AG04450 (cell line): ENCODE data around the gene ENOX1. TPM values are rescaled to one million over a fixed set of nuclear protein-coding genes. Genes with fewer than 3 reads are reported as not detected.

ENCODE experiments used
- CTCF ChIA-PET: fragments of 300-600, 350-600 bp; formaldehyde crosslinking; extraction: SDS; loops from one replicate; lab custom pipeline; 2022; ENCODE audit warnings: antibody characterized with exemption, inconsistent platforms; lab: Charles Lee
- POLR2A ChIA-PET: fragments of 350-600 bp; formaldehyde crosslinking; extraction: SDS; loops from one replicate; lab custom pipeline; 2021; ENCODE audit warnings: antibody characterized with exemption, inconsistent platforms; lab: Yijun Ruan, JAX
- DNase-seq: peaks from one replicate; pipeline ENCODE4 v3.0.0-alpha.2; 2011; ENCODE audit warnings: low read depth, low spot score
- H3K27ac ChIP-seq: one replicate; pipeline ENCODE4 v1.5.1; 2012; ENCODE audit warnings: low read depth, low read length, control low read depth
- H3K27me3 ChIP-seq: one replicate; pipeline ENCODE4 v1.6.0; 2012; ENCODE audit warnings: low read length; ENCODE audit not compliant: control insufficient read depth, insufficient read depth
- H3K4me3 ChIP-seq: 2 replicates; pipeline ENCODE4 v1.5.1; 2011; ENCODE audit warnings: mild to moderate bottlenecking, low read depth, low read length, control low read depth
- H3K9me3 ChIP-seq: 2 replicates; pipeline ENCODE4 v1.5.1; 2012; ENCODE audit warnings: low read length; ENCODE audit not compliant: control insufficient read depth, insufficient read depth
- polyA plus RNA-seq: library from polyadenylated mRNA; depleted of rRNA; stranded (reverse); fragments of >200 nt; gene quantifications from 2 replicates; pipeline ENCODE4 v1.2.3, GENCODE V29; 2011
- TF ChIP-seq, protein P1 (sequence below): IDR thresholded peaks from 2 replicates; pipeline ENCODE4 v1.5.1; 2011; ENCODE audit warnings: low read depth, low read length, control low read depth, inconsistent platforms

ENOX1 gene
- polyA plus RNA-seq, 1 experiment = 3.9 TPM

DNA sequence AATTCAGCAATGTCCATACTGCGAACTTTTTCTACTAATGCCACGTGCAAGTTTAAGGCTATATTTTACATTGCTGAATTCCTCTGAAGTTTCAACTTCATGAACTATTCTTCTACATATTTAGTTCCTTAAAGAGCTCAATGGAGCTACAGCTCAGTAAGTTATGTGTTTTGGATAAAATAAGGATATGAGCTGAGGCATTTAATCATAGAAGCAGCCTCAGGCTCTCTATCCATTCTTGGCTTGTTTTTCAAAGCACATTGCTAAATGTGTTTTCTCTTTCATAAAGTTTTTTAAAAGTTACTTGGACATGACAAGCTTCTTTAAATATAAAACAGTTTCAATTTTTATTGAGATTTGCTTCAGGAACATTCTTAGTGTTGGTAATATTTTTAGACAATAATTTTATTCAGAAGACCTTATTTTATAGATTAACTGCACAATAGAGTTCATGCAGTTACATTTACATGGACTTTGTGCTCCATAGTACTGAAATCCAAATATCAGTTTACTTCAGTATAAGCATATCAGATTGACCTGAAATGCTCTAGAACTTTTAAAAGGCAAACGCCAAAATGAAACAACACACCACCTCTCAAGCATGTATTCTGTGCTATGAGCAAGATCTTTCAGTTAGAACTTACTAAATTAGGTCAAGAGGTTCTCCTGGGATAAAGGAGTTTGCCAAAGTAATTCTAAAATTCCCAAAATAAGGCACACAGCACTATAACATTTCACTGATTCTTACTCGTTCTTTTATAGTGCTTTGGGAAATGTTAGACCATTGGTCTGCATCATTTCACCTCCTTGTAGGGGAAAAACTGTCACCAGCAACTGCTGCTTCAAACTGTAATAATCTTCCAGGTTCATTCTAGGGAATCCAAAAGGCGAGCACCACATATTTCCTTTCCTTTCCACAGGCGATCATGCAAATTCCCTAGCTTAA is 275.5 kb downstream of the ENOX1 start:
- CTCF ChIA-PET = no interaction called here
- TF ChIP-seq, protein P1, sequence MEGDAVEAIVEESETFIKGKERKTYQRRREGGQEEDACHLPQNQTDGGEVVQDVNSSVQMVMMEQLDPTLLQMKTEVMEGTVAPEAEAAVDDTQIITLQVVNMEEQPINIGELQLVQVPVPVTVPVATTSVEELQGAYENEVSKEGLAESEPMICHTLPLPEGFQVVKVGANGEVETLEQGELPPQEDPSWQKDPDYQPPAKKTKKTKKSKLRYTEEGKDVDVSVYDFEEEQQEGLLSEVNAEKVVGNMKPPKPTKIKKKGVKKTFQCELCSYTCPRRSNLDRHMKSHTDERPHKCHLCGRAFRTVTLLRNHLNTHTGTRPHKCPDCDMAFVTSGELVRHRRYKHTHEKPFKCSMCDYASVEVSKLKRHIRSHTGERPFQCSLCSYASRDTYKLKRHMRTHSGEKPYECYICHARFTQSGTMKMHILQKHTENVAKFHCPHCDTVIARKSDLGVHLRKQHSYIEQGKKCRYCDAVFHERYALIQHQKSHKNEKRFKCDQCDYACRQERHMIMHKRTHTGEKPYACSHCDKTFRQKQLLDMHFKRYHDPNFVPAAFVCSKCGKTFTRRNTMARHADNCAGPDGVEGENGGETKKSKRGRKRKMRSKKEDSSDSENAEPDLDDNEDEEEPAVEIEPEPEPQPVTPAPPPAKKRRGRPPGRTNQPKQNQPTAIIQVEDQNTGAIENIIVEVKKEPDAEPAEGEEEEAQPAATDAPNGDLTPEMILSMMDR = no peak
- H3K4me3 ChIP-seq = no peak overlapping the region
- no peaks in the 10 kb centered on the region for H3K27me3 ChIP-seq
- no peaks in the 10 kb centered on the region for H3K9me3 ChIP-seq
- no peak for DNase-seq
- POLR2A ChIA-PET = no interaction called here
- no peak overlapping the region for H3K27ac ChIP-seq

DNA sequence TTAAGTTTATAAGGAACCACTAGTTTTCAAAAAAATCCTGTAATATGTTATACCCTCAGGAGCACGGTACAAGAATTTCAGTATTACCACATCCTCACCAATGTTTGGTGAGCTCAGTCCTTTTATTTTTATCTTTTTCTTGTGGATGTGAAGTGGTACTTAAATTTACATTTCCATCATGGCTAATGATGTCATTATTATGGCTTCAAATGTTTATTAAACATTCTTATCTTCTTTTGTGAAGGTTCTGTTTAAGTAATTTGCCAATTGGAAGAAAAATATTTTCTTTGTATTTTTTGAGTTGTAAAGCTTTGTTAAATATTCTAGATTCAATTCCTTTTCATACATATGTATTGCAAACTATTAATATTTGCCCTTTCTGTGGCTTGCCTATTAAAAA is 291.0 kb downstream of the ENOX1 start:
- ChIA-PET CTCF (no interaction called here), POLR2A (no interaction called here)
- DNase-seq = no peak
- Histone ChIP-seq H3K4me3 (no peak overlapping the region), H3K9me3 (no peaks in the 10 kb centered on the region), H3K27ac (no peak overlapping the region), H3K27me3 (no peaks in the 10 kb centered on the region)
- TF ChIP-seq, protein P1 = no peak

DNA sequence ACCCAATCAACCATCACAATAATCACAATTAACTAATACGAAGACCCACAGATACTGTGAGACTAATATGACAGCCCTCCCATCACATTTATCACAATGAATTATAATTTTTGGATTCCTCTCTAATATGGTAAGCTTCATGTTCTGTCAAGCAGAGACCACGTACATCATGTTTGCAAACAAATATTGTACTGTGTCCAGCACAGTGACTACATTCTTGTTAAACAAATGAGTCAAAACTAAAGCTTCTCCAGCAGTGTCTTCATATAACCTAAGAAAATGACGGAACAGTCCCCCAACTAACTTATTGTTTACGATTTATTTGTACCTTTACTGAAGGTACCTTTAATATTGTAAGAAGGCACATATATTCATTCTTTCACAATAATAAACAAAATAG is 292.6 kb downstream of the ENOX1 start:
- Histone ChIP-seq H3K27me3 (no peaks in the 10 kb centered on the region), H3K9me3 (no peaks in the 10 kb centered on the region), H3K27ac (no peak overlapping the region), H3K4me3 (no peak overlapping the region)
- TF ChIP-seq, protein P1 = no peak
- CTCF ChIA-PET = no interaction called here
- POLR2A ChIA-PET = no interaction called here
- no peak for DNase-seq

DNA sequence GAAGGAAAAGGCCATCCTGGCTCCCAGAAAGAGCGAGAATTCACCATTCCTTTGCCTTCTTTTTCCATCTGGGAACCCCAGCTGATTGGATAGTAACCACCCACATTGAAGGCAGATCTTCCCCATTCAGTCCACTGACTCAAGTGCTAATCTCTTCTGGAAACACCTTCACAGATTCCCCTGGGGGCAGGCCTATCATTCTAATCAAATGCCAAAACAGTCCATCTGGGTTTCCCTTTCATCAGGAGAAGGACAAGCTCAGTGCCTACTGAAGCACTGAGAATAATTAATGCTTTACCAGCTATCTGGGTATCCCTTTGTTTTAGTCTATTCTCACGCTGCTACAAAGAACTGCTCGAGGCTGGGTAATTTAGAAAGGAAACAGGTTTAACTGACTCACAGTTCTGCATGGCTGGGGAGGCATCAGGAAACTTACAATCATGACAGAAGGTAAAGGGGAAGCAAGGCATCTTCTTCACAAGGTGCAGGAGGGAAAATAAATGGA is 293.2 kb downstream of the ENOX1 start:
- H3K27me3 ChIP-seq = no peaks in the 10 kb centered on the region
- no peak for DNase-seq
- no peak overlapping the region for H3K27ac ChIP-seq
- no peak overlapping the region for H3K4me3 ChIP-seq
- H3K9me3 ChIP-seq = no peaks in the 10 kb centered on the region
- TF ChIP-seq, protein P1 = no peak
- ChIA-PET POLR2A (no interaction called here), CTCF (no interaction called here)

DNA sequence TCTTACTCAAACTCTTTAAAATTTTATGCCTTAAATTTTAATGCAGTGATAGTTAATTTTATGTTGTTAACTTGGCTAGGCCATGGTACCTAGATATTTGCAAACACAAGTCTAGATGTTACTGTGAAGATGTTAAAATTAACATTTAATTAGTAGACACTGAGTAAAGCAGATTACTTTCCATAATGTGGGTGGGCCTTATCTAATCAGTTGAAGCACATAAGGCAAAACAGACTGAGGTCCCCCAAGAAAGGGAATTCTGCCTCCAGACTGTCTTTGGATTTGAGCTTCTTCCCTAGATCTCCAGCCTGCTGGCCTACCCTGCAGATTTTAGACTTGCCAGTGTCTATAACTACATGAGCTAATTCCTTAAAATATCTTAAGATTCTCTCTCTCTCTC is 294.0 kb downstream of the ENOX1 start:
- no peak for DNase-seq
- Histone ChIP-seq H3K27me3 (no peaks in the 10 kb centered on the region), H3K27ac (no peak overlapping the region), H3K4me3 (no peak overlapping the region), H3K9me3 (no peaks in the 10 kb centered on the region)
- TF ChIP-seq, protein P1 = no peak
- ChIA-PET CTCF (no interaction called here), POLR2A (no interaction called here)
